WERI-Rb-1 (cell line): ENCODE measurements around the gene ALOX15.

ENCODE experiments used
- DNase-seq: peaks from one replicate; pipeline ENCODE4 v3.0.0-alpha.2; 2020
- H3K27ac ChIP-seq: fragments of 250-450 bp; sonication (Bioruptor Pico); 2 replicates; pipeline ENCODE4 v1.5.1; 2020; ENCODE audit warnings: mild to moderate bottlenecking, moderate library complexity
- H3K27me3 ChIP-seq: fragments of 250-450 bp; sonication (Bioruptor Pico); 2 replicates; pipeline ENCODE4 v1.5.1; 2021; ENCODE audit warnings: mild to moderate bottlenecking, low read depth, moderate library complexity; ENCODE audit not compliant: insufficient read depth, severe bottlenecking
- H3K36me3 ChIP-seq: fragments of 250-450 bp; sonication (Bioruptor Pico); 2 replicates; pipeline ENCODE4 v1.5.1; 2020; ENCODE audit warnings: mild to moderate bottlenecking, moderate library complexity
- H3K4me3 ChIP-seq: 2 replicates; pipeline ENCODE4 v1.5.1; 2011; ENCODE audit warnings: low read depth, mild to moderate bottlenecking, control low read depth, low read length
- H3K9me3 ChIP-seq: fragments of 250-450 bp; sonication (Bioruptor Pico); 2 replicates; pipeline ENCODE4 v1.5.1; 2021; ENCODE audit warnings: mild to moderate bottlenecking, moderate library complexity; ENCODE audit not compliant: severe bottlenecking
- TF ChIP-seq, protein P1 (sequence below): IDR thresholded peaks from 2 replicates; pipeline ENCODE4 v1.5.1; 2011; ENCODE audit warnings: low read depth, mild to moderate bottlenecking, control low read depth, inconsistent platforms, low read length

Gene ALOX15

DNA sequence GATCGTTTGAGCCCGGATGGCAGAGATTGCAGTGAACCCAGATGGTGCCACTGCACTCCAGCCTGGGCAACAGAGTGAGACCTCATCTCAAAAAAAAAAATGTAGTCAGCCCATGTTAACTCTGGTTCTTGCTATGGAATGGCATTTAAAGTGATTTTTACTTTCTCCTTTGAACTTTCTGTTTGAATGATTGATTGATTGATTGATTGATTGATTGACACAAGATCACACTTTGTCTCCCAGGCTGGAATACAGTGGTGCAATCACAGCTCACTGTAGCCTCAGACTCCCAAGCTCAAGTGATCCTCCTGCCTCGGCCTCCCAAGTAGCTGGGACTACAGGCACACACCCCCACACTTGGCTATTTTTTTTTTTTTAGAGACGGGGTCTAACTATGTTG is 40.2 kb downstream of the ALOX15 start:
- no peaks in the 10 kb centered on the region for H3K27me3 ChIP-seq
- no peaks in the 10 kb centered on the region for H3K9me3 ChIP-seq
- no peak for DNase-seq
- no peaks in the 10 kb centered on the region for H3K36me3 ChIP-seq
- H3K4me3 ChIP-seq, result no peak overlapping the region
- TF ChIP-seq, protein P1, sequence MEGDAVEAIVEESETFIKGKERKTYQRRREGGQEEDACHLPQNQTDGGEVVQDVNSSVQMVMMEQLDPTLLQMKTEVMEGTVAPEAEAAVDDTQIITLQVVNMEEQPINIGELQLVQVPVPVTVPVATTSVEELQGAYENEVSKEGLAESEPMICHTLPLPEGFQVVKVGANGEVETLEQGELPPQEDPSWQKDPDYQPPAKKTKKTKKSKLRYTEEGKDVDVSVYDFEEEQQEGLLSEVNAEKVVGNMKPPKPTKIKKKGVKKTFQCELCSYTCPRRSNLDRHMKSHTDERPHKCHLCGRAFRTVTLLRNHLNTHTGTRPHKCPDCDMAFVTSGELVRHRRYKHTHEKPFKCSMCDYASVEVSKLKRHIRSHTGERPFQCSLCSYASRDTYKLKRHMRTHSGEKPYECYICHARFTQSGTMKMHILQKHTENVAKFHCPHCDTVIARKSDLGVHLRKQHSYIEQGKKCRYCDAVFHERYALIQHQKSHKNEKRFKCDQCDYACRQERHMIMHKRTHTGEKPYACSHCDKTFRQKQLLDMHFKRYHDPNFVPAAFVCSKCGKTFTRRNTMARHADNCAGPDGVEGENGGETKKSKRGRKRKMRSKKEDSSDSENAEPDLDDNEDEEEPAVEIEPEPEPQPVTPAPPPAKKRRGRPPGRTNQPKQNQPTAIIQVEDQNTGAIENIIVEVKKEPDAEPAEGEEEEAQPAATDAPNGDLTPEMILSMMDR, result no peak
- H3K27ac ChIP-seq, result no peak overlapping the region

GRCh38 chr17:4600563-4600962 is 40.9 kb downstream of the ALOX15 start:
- TF ChIP-seq, protein P1, result no peak
- no peaks in the 10 kb centered on the region for H3K27me3 ChIP-seq
- no peak overlapping the region for H3K4me3 ChIP-seq
- H3K27ac ChIP-seq, result peak overlapping the region; percentile 70
- peak; percentile 67 for DNase-seq
- no peaks in the 10 kb centered on the region for H3K9me3 ChIP-seq
- no peaks in the 10 kb centered on the region for H3K36me3 ChIP-seq

- Histone ChIP-seq H3K27ac (peak overlapping the region; percentile 70), H3K9me3 (no peaks in the 10 kb centered on the region), H3K27me3 (no peaks in the 10 kb centered on the region), H3K36me3 (no peaks in the 10 kb centered on the region), H3K4me3 (no peak overlapping the region; the same call in 1 of the 2 replicates)
- TF ChIP-seq, protein P1, result no peak
- DNase-seq, result peak; percentile 75
Observed at GRCh38 chr17:4599505-4600281, 41.8 kb downstream of the ALOX15 start.

DNA sequence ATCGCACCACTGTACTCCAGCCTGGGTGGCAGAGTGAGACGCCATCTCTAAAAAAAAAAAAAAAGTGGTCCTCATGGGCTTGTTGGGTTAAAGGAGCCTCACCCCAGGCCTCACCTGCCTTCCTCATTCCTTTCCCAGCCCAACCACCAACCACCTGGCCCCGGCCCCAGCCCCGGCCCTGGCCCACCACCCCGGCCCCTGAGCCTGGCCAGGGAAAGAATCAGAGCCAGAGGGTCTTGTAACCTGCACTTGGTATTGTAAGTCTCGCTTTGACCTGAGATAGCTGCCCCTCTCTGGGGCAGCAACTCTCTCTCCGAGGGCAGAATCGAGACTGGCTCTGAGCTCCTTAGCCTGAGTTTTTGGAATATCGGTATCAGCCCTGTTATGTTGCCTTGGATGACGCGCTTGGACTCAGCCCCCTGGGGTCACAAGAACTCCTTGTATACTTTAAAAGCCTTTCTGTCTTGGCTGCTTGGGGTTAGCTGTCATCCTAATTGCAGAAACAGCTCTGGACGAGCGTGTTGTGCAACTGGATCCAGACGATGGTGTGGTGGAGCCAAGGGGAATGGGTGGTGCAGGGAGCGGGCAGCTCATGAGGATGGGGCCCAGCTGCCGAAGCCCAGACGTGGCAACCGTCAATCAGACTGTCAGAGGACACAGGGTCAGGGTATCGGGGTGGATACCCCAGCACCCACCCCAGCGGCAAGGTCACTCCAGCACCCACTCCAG is 42.5 kb downstream of the ALOX15 start:
- DNase-seq, result no peak
- H3K36me3 ChIP-seq, result no peaks in the 10 kb centered on the region
- H3K9me3 ChIP-seq, result no peaks in the 10 kb centered on the region
- H3K27ac ChIP-seq, result no peak overlapping the region; the same call in 1 of the 2 replicates
- TF ChIP-seq, protein P1, result no peak
- H3K27me3 ChIP-seq, result no peaks in the 10 kb centered on the region
- H3K4me3 ChIP-seq, result no peak overlapping the region

DNA sequence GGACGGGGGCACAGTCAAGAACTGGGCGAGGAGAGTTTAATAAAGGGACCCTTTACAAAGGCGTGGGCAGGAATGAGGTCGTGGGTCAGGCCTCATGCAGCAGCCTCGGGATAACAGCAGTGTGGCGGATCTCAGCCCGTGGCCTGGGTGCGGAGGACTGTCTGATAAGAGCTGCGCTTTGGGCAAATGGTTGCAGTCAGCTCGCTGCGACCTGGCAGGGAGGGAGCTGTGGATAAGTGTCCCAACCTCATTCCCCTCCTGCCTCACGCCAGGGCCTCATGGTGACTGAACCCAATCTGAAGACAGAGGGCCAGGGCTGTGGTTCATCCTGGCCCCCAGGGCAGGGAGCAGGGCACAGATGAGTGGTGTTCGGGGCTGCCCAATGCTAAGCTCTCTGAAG is 43.5 kb downstream of the ALOX15 start:
- Histone ChIP-seq H3K36me3 (no peaks in the 10 kb centered on the region), H3K4me3 (no peak overlapping the region), H3K27me3 (no peaks in the 10 kb centered on the region), H3K9me3 (no peaks in the 10 kb centered on the region), H3K27ac (no peak overlapping the region)
- no peak for DNase-seq
- TF ChIP-seq, protein P1, result no peak
